NCI-H2029 (cell line): ENCODE measurements around the gene RHD.
"Not testable (repeated sequence)": the region's sequence is repeated elsewhere in the genome, so short reads cannot be mapped to it uniquely, and the experiment has no call there.

ENCODE experiments used
- DNase-seq: peaks from one replicate; lab custom pipeline; 2025; lab: John Stamatoyannopoulos, UW

The RHD gene

DNA sequence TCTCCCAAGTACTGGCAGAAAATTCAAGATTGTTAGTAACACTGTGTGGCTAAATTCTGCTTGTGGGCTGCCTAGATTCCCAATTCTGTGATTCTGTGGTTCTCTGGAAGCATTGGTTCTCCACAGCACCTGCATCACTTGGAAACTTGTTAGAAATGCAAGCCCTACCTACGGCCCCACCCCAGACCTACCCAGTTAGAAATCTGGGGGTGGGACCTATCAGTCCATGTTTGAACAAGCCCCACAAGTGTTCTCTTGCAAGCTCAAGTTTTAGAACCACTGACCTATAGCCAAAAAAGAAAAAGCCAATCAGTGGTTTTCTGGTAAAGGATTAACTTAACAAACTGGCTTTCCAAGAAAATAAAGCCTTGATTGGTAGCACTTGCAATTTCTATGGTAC, 35.9 kb downstream of the RHD start:
- not testable (repeated sequence) for DNase-seq

DNA sequence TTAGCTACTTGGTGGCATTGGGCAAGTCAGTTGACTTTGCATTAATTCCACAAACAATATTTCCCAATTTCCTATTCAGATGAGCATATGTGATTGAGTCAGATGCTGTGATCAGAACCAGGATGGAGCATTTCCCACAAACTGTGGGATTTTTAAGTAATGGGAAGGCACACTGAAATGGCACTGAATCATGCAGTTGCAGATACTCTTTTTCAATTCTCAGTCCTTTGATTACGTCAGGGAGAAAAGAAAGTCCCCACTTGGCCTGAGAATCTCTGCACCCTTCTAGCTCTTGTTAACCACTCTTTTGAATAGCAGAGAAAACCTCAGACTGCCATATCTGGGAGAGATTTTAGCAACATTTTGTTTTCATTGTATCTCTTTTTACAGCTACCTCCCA, 36.8 kb downstream of the RHD start:
- DNase-seq = not testable (repeated sequence)

DNA sequence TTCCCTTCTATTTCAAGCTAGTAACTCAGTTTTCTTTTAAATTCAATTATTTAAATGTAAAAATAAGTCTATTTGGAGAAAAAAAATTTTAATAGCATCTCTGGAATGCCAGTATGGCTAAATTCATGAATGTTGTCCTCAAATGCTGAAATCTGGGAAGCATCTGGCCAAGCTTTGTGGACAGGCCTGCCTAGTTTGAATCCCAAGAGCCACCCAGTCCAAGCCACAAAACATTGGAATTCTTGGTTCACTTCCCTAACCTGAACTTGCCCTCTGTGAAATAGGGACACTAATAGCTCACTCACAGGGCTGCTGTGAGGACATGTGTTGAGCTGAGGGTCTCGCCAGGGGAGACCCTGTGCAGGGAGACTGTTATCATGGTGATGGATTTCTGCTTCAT, 37.2 kb downstream of the RHD start:
- DNase-seq = not testable (repeated sequence)

DNA sequence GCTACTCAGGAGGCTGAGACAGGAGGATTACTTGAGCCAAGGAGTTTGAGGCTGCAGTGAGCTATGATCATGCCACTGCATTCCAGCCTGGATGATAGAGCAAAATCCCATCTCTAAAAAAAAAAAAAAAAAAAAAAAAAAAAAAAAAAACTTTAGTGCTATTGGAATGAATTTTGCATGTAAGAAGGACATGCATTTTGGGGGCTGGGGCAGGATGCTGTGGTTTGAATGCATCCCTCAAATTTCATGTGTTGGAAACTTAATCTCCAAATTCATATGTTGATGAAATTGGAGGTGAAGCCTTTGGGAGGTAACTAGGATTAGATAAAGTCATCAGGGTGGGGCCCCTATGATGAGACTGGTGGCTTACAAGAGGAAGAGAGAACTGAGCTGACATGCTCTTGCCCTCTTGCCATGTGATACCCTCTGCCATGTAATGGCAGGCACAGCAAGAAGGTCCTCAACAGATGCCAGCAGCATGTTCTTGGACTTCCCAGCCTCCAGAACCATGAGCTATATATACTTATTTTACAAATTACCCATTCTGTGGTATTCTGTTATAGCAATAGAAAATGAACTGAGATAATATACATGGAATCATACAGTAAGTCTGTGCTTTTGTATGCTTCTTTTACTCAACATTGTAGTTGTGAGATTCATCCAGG, 40.6 kb downstream of the RHD start:
- DNase-seq = not testable (repeated sequence)

DNA sequence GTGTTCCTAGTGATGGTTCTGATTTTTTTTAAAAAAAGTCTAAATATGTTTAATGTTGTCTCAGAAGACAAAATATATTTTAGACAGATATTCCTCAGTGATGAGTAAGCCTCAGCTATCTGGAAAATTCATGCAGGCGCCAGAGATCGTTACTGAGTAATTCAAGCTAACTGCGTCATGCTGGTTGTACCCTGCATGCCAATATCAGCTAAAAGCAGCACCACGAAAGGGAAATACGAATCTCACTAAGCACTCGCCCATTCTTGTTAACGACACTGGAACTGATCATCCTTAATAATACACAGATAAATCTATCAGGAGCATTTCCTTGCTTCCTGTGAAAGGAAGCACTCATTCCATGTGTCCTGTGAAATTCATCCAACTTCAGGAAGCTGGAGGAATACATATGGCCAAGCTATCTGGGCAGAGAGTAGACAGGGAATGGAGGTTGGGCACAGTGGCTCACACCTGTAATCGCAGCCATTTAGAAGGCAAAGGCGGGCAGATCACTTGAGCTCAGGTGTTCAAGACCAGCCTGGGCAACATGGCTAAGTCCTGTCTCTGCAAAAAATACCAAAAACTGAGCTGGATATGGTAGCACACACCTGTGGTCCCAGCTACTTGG, 48.1 kb downstream of the RHD start:
- DNase-seq = not testable (repeated sequence)

DNA sequence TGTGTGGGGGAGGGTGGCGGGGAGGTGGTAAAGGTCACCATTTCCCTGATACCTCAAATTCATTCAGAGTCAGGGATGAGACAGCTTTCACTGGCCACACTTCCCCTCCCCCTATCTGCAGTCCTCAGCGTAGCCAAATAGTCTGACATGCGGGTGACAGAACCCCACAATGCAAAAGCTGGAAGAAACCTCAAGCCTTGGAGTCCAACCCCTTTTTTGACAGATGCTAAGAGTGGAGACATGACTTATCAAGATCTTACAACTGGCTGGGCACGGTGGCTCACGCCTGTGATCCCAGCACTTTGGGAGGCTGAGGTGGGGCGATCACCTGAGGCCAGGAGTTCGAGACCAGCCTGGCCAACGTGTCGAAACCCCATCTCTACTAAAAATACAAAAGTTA, 49.8 kb downstream of the RHD start:
- DNase-seq = not testable (repeated sequence)

DNA sequence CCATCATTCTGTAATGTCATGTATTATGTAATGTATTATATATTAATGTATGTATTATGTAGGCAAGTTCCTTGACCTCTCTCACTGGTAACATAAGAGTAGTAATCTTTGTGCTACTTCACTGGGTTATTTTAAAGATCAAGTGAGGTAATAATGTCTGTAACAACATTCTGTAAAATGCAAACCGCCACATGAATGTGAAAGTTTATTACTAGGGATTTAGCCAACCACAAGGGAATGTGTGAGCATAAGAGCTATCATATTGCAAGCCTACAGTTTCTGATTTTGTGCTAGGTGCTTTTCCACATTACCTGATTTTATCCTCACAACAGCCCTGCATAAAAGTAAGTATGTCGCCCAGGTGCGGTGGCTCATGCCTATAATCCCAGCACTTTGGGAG, 52.1 kb downstream of the RHD start:
- not testable (repeated sequence) for DNase-seq

DNA sequence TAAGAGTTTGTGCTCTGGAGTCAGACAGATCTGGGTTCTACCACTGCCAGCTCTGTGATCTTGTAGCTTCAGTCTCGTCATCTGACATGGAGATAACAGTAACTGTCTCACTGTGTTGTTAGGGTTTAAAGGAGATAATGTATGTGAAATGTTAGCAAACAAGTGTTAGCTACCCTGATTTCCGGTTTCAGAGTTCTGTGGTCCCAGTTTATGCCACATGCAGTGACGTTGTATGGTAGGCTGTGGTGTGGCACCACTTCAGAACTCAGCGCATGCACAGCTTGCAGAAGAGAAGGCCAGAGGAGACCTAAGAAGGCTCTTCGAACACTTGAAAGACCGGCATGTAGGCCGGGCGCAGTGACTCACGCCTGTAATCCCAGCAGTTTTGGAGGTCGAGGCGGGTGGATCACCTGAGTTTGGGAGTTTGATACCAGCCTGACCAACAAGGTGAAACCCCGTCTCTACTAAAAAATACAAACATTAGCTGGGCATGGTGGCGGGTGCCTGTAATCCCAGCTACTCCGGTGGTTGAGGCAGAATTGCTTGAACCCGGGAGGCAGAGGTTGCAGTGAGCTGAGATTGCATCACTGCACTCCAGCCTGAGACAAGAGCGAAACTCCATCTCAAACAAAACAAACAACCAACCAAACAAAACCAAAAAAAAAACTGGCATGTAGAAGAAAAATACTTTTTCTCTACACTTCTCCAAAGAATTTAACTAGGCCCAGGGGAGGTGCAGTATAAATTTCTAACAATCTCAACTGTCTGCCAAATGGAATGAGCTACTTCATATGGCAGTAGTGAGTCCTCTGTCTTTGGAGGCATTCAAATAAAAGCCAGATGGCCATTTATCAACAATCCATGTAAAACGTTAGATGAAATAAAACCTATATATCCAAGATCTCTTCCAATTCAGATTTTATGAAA, 55.8 kb downstream of the RHD start:
- not testable (repeated sequence) for DNase-seq

DNA sequence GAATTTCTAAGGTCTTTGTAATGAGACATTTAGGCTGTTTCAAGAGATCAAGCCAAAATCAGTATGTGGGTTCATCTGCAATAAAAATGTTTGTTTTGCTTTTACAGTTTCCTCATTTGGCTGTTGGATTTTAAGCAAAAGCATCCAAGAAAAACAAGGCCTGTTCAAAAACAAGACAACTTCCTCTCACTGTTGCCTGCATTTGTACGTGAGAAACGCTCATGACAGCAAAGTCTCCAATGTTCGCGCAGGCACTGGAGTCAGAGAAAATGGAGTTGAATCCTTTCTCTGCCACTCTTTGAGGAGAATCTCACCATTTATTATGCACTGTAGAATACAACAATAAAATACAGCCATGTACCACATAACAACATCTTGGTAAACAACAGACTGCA, 56.5 kb downstream of the RHD start:
- DNase-seq = not testable (repeated sequence)

DNA sequence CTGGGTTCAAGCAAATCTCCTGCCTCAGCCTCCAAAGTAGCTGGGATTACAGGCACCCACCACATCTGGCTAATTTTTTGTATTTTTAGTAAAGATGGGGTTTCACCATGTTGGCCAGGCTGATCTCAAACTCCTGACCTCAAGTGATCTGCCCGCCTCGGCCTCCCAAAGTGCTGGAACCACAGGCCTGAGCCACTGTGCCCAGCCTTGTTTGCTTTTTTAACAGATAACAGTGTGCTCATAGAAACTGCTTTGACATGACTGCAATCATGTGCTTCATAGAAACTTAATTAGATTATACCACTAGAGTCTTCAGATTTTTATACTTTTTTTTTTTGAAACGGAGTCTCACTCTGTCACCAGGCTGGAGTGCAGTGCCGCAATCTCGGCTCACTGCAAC, 57.0 kb downstream of the RHD start:
- not testable (repeated sequence) for DNase-seq

DNA sequence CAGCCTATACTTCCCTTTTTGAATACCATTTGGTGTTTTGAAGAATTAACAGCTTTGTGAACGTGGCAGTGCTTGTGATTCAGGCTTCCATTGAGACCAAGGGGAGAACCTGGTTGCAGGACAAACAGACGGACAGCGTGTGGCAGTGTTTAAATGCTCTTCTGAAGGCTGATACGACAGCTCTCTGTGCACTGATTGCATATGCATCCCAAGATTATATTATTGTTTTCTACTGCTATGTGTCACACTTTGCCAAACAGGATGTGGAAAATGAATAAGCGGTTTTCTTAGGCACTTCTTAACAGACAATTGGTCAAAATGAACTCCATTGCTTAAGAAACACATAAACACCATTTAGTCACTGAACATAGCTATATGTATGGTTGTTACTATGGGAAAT, 57.6 kb downstream of the RHD start:
- DNase-seq = not testable (repeated sequence)

DNA sequence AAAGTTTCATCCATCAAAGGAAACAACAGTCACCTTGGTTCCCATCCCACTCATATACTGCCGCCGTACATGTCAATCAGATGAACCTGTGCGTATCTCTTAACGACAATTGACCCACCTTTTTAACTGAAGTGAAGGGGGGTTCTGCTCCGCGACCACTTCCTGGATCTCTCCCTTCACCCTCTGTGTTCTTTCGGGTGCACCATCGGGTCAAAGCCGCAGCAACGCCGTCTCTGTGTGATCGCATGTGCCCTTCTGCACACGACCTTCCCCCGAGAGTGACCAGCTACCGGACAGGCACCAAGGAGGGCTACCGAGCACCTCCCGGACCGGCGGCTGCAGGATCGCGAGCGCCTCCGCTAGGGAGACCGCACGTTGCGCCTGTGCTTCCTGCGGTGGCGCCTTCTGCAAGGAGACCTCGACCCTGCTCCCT, 64.6 kb downstream of the RHD start:
- not testable (repeated sequence) for DNase-seq

DNA sequence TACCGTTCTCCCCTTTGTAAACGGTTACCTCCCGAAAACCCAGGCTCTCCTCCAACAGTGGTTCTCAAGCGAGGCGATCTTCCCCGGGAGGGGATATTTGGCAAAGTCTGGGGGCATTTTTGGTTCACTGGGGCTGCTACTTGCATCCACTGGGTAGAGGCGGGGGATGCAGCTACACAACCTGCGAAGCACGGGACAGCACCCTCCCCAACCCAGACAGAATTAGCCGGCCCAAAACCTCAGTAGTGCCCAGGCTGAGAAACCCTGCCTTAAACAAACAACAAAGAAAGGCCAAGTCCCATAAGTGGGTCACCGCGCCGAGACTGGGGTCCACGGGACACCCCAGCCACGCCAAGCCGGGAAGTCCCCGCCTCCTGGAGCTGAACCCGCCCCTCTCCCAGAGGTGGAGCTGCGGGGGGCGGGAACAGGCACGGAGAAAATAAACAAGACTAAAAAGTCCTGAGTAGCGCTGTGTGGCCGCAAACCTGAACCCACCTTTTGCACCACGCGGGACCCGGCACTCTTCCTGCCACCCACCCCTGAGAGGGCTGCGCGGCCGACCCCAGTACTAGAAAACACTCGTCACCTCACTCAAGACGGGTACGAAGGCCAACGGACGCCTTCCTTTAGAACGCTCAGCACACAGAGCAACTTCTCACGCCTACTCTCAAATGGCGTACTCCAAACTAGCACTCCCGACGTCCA, 65.3 kb downstream of the RHD start:
- DNase-seq = not testable (repeated sequence)

DNA sequence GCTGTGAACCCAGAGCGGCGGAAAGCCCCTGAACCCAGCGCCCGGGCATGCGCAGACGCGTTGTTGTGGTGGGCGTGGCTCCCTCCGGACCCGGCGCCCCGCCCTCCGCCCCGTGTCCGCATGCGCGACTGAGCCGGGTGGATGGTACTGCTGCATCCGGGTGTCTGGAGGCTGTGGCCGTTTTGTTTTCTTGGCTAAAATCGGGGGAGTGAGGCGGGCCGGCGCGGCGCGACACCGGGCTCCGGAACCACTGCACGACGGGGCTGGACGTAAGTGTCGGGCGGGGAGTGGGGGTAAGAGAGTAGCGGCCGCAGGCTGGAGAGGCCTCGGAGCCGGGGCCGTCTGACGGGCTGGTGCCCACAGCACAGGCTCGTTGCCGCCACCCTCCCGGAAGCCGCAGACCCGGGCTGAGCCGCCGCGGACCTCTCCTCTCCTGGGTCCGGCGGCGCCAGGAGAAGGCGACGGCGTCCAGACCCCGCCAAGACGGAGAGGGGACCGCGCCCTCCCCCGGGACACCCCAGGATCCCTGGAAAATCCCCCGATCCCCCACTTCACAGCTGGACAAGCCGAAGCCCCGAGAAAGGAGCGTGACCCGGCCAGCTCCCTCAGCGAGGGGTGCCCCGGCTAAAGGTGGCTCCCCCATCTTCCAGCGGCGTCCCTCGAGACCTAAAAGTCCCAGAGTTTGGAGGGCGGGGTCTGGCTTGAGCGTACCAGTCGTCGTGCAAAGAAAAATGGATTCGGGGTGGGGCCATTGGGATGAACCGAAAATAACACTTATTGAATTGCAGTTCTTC, 66.1 kb downstream of the RHD start, which contains the start of gene TMEM50A:
Gene TMEM50A, plus strand, starts transcription at position 147 of the 794 bp plus-strand sequence. CDS start 2,153 bp downstream, outside the sequence.
- peak; percentile 63 for DNase-seq

DNA sequence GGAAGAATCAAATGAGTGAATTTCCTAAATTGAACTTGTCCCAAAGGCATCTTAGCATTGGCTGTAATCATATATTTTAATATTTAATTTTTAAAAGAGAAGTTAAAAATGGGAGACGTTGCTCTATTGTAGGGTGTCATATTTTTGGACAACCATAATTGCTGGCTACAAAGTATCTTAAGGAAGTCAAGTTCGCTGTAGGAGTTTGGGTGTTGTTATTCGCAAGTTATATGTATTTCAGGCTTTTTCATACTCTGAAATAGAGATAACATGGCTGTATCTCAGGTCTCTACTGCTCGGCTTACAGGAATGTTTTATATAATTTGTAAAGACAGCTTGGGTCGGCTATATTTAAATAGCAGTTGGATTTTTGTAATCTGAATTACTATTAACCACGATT, 66.7 kb downstream of the RHD start:
- no peak for DNase-seq

DNA sequence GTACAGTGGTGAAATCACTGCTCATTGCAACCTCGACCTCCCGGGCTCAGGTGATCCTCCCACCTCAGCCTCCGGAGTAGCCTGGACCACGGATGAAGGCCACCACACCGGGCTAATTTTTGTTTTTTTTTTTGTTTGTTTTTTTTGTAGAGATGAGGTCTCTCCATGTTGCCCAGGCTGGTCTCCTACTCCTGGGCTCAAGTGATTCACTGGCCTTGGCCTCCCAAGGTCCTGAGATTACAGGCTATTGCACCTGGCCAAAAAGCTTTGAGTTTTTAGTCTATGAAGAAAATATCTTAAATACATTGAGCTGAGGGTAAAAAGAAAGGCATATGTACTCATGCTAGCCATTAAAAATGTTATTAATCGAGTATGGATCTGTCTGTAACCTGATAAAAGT, 69.4 kb downstream of the RHD start:
- no peak for DNase-seq

DNA sequence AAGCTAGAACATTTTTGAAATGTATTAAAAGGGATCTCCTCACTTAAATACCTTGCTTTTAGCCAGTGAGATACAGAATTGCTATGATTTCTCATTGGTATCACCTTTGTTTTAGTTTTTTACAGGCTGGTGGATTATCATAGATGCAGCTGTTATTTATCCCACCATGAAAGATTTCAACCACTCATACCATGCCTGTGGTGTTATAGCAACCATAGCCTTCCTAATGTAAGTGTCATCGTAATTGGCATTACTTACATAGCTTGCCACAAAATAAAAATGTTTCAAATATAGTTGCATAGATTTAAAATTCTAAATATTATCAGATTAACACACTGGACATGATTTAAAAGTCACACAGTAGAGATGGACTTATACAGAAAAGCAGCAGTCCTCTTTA, 70.5 kb downstream of the RHD start:
- DNase-seq = no peak

DNA sequence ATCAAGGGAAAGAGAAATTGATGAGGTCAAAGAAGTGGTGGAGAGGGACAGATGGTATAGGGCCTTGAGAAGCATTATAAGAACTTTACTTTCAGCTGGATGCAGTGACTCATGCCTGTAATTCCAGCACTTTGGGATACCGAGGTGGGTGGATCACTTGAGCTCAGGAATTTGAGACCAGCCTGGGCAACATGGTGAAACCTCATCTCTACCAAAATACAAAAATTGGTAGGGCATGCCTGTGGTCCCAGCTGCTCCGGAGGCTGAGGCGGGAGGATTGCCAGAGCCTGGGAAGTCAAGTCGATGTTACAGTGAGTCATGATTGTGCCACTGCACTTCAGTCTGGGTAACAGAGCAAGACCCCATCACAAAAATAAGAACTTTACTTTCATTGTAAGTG, 71.6 kb downstream of the RHD start:
- no peak for DNase-seq

DNA sequence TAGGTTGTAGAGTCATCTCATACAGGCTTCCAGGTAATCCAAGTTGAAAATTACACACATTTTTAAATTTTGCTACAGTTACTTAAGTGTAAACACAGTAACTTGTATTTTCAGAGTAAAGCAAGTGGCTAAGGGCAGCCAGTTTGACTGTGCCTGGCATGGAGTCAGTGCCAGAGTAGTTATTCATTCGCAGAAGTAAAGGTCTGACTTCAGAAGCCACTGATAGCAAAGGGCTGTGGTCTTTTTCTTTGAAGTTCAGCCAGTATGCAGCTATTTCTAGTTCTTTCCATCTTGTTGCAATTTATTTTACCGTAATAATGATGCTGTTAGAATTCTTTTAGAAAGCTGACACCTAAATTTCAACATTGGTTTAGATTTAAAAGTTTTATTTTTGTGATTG, 75.2 kb downstream of the RHD start:
- DNase-seq = no peak

DNA sequence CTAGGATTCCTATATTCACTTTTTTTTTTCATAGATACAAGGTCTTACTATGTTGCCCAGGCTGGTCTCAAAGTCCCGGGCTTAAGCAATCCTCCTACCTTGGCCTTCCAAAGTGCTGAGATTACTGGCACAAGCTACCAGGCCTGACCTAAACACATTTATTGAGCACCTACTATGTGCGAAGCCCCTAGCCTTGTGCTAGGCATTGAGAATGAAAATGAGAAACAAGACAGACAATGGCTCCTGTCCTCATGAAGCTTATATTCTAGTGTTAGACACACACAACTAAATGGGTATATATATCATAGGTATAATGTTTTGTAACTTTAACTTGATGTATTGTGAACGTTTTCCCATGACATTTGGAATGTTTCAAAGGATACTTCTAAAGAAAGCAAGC, 77.3 kb downstream of the RHD start:
- no peak for DNase-seq

DNA sequence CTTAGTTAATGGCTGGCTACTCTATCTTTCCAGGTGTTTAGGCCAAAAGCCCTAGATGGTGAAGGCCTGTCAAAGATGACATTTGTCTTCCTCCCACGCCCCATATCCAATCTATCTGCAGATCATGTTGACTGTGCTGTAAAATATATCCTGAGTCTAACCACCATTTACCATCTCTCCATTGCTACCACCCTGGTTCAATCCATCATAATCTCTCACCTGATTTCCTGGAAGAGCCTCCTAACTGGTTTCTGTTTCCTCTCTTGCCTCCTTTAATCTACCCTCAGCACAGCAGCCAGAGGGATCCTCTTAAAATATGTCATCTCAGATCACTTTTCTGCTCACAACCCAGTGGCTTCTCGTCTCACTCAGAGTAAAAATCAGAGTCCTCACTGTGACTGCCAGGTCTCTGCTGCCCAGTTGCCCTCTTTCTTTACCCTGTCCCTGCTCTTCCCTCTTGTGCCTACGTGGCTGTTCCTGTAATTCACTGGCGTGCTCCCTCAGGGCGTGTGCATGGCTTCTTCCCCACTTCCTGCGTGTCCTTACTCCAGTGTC, 83.6 kb downstream of the RHD start:
- DNase-seq = no peak
